ENCODE results near the gene LRRC74A. TPM values are rescaled to one million over a fixed set of nuclear protein-coding genes. Genes with fewer than 3 reads are reported as not detected.

LRRC74A gene
- total RNA-seq (2014; rRNA removed; shearing (Covaris generic)) (not detected in 2 replicates), polyA plus RNA-seq (2016; fragmentation: Nextera tagmentation; extraction: Ambion mirVana) (not detected in 2 replicates)
- long read RNA-seq: 0 reads

DNA sequence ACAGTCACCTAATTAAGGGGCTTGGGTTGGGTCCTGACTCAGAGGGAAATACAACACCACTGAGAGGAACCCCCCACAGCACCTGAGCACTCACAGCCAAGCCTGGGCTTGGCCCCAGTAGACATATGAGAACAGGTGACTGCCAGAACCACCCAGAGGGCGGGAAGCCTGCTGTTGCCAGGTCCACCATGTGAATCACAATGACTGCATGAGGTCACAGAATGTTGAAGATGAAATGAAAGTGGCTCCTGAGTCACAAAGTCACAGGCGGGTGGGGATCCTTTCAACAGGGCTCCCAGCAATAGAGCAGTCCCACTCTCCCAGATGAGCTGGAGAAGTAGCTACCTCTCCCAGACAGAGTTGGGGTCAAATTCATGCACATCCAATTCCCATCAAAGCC lies at the start of gene LRRC74A:
Gene LRRC74A (plus strand): TSS at position 287 of the 400 bp plus-strand sequence. CDS start 290 bp downstream, outside the sequence.
- DNase-seq (ENCODE audit: low spot score): no peak
- Mint-ChIP-seq H3K4me3 (no peak within 1 kb of the TSS), H3K27ac (no peak within 1 kb of the TSS), H3K27me3 (ENCODE audit: insufficient read depth, low read depth, poor library complexity) (peaks cover 7% of the 10 kb centered on the region), H3K9me3 (peaks cover 2% of the 10 kb centered on the region), H3K4me1 (peaks cover 26% of the 10 kb centered on the region), H3K36me3 (ENCODE audit: low read depth) (no peaks in the 10 kb centered on the region)
- H3K4me3 ChIP-seq: no peak within 1 kb of the TSS
- H3K79me2 ChIP-seq (replicated peaks; ENCODE audit: insufficient read depth): no peaks in the 10 kb centered on the region
- H3K9me2 ChIP-seq (ENCODE audit: insufficient read depth): peaks cover 4% of the 10 kb centered on the region; the same call in 1 of the 2 replicates
- H3K4me1 ChIP-seq (ENCODE audit: insufficient read depth): peaks cover 20% of the 10 kb centered on the region
- no peaks in the 10 kb centered on the region for H3F3A ChIP-seq (replicated peaks; ENCODE audit: low read depth)
- H3K4me2 ChIP-seq: no peak within 1 kb of the TSS
- no peak within 1 kb of the TSS for H3K27ac ChIP-seq (ENCODE audit: low read depth)
- H2AFZ ChIP-seq: no peak within 1 kb of the TSS
- H4K20me1 ChIP-seq (replicated peaks; ENCODE audit: insufficient read depth): no peaks in the 10 kb centered on the region
- no peaks in the 10 kb centered on the region for H3K27me3 ChIP-seq (ENCODE audit: insufficient read depth)
- no peaks in the 10 kb centered on the region for H3K36me3 ChIP-seq (ENCODE audit: insufficient read depth)
- no peak for ATAC-seq
- TF ChIP-seq ZNF114 (CRISPR knock-in tag; IDR thresholded peaks at IDR 0.05): no peak
- TF ChIP-seq POLR2AphosphoS5 (IDR thresholded peaks at IDR 0.05; ENCODE audit: low read depth): no peak
- TF ChIP-seq, protein P1, sequence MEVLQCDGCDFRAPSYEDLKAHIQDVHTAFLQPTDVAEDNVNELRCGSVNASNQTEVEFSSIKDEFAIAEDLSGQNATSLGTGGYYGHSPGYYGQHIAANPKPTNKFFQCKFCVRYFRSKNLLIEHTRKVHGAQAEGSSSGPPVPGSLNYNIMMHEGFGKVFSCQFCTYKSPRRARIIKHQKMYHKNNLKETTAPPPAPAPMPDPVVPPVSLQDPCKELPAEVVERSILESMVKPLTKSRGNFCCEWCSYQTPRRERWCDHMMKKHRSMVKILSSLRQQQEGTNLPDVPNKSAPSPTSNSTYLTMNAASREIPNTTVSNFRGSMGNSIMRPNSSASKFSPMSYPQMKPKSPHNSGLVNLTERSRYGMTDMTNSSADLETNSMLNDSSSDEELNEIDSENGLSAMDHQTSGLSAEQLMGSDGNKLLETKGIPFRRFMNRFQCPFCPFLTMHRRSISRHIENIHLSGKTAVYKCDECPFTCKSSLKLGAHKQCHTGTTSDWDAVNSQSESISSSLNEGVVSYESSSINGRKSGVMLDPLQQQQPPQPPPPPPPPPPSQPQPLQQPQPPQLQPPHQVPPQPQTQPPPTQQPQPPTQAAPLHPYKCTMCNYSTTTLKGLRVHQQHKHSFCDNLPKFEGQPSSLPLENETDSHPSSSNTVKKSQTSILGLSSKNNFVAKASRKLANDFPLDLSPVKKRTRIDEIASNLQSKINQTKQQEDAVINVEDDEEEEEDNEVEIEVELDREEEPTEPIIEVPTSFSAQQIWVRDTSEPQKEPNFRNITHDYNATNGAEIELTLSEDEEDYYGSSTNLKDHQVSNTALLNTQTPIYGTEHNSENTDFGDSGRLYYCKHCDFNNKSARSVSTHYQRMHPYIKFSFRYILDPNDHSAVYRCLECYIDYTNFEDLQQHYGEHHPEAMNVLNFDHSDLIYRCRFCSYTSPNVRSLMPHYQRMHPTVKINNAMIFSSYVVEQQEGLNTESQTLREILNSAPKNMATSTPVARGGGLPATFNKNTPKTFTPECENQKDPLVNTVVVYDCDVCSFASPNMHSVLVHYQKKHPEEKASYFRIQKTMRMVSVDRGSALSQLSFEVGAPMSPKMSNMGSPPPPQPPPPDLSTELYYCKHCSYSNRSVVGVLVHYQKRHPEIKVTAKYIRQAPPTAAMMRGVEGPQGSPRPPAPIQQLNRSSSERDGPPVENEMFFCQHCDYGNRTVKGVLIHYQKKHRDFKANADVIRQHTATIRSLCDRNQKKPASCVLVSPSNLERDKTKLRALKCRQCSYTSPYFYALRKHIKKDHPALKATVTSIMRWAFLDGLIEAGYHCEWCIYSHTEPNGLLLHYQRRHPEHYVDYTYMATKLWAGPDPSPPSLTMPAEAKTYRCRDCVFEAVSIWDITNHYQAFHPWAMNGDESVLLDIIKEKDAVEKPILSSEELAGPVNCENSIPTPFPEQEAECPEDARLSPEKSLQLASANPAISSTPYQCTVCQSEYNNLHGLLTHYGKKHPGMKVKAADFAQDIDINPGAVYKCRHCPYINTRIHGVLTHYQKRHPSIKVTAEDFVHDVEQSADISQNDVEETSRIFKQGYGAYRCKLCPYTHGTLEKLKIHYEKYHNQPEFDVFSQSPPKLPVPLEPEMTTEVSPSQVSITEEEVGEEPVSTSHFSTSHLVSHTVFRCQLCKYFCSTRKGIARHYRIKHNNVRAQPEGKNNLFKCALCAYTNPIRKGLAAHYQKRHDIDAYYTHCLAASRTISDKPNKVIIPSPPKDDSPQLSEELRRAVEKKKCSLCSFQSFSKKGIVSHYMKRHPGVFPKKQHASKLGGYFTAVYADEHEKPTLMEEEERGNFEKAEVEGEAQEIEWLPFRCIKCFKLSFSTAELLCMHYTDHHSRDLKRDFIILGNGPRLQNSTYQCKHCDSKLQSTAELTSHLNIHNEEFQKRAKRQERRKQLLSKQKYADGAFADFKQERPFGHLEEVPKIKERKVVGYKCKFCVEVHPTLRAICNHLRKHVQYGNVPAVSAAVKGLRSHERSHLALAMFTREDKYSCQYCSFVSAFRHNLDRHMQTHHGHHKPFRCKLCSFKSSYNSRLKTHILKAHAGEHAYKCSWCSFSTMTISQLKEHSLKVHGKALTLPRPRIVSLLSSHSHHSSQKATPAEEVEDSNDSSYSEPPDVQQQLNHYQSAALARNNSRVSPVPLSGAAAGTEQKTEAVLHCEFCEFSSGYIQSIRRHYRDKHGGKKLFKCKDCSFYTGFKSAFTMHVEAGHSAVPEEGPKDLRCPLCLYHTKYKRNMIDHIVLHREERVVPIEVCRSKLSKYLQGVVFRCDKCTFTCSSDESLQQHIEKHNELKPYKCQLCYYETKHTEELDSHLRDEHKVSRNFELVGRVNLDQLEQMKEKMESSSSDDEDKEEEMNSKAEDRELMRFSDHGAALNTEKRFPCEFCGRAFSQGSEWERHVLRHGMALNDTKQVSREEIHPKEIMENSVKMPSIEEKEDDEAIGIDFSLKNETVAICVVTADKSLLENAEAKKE (CRISPR knock-in tag; IDR thresholded peaks at IDR 0.05): no peak
- no peak for TF ChIP-seq EZH2phosphoT487 (IDR thresholded peaks at IDR 0.05; ENCODE audit: unreplicated experiment)
- TF ChIP-seq ZNF331 (CRISPR knock-in tag; IDR thresholded peaks at IDR 0.05; ENCODE audit: low read depth): no peak
- TF ChIP-seq CTCF (conservative IDR thresholded peaks at IDR 0.05; ENCODE audit: low read depth in 2 of 2): no peak
- TF ChIP-seq, protein P2, sequence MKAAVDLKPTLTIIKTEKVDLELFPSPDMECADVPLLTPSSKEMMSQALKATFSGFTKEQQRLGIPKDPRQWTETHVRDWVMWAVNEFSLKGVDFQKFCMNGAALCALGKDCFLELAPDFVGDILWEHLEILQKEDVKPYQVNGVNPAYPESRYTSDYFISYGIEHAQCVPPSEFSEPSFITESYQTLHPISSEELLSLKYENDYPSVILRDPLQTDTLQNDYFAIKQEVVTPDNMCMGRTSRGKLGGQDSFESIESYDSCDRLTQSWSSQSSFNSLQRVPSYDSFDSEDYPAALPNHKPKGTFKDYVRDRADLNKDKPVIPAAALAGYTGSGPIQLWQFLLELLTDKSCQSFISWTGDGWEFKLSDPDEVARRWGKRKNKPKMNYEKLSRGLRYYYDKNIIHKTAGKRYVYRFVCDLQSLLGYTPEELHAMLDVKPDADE (IDR thresholded peaks at IDR 0.05): no peak
- no peak for TF ChIP-seq STAT1 (IDR thresholded peaks at IDR 0.05; ENCODE audit: unreplicated experiment)
- no peak for TF ChIP-seq NANOG (IDR thresholded peaks at IDR 0.05; ENCODE audit: borderline replicate concordance)
